HG03558 (cell line): ENCODE results near the gene C14orf132.
"Not testable (repeated sequence)": the region's sequence is repeated elsewhere in the genome, so short reads cannot be mapped to it uniquely, and the experiment has no call there.

ENCODE experiments used
- ATAC-seq: cut with Tn5 transposase; IDR thresholded peaks from one replicate; pipeline ENCODE4 v1.9.1; 2021; ENCODE audit warnings: moderate number of reproducible peaks; ENCODE audit not compliant: unreplicated experiment; ENCODE audit errors: extremely low read depth

The C14orf132 gene

DNA sequence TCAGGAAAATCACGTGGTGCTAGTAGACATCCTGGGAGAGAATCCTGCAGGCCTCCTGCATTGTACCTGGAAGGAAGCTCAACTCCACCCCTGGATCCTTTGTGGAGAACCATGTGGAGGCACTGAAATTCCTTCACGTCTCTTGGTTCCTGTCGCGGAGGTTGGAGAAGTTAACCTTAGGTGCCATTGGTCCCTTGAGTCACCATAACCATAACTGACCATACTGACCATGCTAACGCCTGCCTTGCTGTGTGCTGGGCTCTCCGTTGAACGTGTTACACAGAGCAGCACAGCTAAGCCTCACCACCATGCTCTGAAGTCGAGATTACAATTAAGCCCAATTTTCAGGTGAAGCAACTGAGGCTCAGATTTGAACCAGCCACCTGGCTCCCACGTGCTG lies 18.6 kb downstream of the C14orf132 start:
- no peak for ATAC-seq

DNA sequence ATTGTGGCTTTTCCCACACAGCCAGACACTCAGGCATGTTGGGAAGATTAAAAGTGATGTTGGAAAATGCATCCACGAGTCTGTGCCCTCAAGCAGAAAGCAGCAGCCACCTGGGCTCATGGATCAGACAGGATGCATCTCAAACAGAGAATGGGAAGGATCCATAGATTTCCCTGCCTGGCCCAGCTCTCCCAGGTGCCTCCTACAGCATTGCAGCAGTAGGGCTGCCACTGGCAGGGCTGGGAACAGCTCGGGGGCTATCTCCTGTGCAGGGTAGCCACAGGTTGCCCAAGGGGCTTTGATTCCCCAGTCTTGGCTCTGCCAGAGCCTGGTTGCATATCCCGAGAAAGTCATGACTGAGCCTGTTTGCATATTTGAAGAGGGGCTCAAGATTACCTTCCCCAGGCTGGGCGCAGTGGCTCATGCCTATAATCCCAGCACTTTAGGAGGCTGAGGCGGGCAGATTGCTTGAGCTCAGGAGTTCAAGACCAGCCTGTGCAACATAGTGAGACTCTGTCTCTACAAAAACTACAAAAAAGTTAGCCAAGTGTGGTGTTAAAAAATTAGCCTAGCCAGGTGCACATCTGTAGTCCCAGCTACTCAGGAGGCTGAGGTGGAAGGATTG lies 19.5 kb downstream of the C14orf132 start:
- ATAC-seq: no peak

DNA sequence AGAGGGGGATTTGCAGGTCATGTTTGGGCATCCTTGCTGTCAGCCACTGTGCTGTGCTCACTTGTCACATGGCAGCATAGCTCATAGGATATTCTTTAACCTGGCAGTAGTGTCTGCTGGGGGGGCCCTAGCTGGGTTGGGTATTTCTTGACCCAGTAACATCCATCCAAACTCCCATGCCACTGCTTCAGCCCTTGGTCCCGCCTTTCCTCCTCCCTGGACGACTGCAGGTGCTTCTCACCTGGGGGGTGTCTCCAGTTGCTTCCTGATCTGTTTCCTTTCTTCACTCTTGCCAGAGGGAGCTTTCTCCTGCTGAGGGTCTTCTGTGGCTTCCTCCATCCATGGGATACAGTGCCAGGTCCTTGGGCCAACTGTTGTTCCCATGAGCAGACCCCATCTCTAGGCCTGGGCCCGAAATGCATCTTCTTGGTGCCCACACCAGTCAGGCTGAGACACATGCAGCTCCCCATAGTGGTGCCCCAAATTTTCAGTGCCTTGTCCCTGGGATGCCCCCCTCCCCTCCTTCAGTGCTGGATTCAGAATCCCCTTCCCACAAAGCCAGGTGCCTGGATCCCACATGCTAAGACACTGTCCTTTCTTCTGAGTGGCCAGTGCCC lies 20.5 kb downstream of the C14orf132 start:
- ATAC-seq: no peak

DNA sequence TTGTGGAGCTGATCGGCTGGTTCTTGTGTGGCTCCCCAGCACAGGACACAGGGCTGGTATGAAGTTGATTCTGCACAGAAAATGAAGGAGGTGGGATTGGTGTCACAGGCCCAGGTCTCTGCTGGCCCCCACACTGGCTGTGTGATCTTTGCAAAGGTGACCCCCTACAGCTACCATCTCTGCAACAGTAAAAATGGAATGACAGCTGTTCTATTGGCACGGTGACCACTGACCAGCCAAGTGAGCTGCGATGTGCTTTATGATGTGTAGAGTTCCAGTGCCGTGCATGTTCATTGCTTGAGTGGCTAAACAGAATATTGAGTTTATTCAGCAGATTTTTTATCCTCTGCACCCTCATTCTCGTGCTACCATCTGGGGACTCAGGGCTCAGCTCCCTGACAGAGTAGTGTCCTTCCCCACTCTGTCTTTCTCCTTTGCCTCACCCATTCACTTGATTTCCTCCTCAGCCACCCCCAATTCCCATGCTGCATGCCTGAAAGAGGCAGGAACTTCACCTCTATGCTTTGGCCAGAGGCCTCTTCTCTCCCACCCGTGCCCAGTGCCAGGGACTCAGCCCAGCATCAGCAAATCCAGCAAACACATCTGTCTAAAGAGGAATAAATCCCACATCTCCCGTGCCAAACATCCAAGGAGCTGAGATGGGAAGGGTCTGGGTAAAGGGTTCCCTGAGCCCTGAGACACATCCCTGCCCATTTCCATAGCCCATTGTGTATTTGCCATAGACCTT lies 21.2 kb downstream of the C14orf132 start:
- no peak for ATAC-seq

DNA sequence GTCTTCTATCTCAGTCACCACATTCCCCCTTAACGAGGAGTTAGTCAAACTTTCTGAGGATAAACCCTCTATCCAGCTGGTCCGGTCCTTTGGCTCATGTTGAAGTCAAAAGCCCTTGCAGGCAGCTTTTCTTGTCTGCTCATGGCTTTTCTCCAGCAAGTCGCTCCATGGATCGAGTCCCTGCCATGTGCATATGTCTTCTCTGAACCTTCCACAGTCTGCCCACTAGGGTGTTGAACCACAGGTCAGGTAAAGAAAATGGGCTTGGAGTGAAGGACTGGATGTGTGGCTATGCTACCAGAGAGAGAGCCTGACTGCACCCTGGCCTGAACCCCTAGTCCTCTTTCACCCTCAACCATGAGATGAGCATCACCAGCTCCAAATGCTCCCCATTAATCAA lies 22.8 kb downstream of the C14orf132 start:
- ATAC-seq: no peak

DNA sequence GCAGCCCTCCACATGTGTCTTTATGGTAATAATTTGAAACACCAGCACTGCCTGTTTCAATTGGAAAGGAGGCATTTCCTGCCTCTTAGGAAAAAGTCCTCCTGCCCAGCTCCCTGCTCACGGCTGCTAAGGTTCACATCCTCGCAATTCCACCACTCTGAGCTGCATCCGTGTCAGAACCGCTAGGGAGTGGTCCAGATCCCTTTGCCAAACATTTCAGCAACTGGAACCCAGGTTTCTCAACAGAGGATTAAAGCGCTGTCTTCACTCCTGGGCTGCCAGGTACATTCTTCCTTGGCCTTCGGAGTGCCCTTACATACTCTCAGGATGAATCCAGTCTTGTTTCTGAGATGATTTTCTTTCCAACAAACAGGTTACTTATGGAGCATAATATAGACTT lies 23.3 kb downstream of the C14orf132 start:
- no peak for ATAC-seq

DNA sequence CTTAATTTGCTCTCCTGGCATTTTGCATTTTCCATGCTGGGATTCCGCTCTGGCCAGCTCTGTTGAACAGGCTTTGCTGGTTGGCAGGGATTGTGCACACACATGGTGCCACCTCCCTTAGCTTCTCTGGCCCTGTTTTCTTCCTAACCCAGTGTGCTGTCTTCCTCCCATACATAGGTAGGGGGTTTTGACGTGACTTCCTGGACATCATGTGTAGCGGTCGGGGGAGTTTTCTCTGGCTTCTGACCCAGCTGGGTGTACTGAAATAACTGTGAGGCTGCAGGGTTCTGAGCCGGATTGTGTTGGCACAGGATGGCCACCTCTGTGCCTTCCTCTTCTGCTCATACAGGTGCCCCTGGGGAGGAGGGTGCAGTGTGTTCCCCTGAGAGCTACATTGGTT lies 25.7 kb downstream of the C14orf132 start:
- no peak for ATAC-seq

DNA sequence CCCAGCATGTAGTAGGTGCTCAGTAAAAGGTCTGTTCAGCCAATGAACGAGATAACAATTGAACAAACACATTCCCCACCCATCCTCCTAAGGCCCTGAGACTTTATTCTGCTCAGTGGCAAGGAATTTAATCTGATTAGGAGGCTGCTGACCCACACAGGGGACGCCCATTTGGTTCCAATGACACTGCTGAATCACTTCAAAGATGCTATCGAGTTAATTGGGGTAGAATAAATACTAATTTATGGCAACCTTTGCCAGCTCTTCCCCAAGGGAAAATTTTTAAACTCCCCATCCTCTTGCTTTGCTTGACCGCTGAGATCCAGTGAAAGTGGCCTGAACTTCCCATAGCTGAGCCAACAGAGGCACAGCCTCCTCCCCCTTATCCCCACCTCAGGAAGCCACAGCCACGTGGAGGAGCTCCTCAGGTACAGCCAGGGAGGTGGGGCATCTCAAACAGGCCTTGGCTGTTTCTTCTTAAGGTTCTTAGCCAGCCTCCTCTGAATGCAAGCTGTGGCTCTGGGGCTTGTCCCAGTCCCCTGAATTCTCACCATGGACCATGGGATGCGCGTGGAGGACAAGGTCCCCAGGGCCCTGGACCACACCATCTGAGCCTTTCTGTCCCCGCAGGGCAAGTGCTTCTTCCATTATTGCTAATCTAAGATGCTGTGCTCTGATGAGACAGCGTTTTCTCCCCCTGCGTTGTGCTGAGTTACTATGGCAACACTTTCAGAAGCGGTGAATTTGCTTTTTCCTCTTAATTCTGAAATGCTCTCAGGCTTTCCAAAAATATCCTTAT lies 26.7 kb downstream of the C14orf132 start:
- no peak for ATAC-seq

DNA sequence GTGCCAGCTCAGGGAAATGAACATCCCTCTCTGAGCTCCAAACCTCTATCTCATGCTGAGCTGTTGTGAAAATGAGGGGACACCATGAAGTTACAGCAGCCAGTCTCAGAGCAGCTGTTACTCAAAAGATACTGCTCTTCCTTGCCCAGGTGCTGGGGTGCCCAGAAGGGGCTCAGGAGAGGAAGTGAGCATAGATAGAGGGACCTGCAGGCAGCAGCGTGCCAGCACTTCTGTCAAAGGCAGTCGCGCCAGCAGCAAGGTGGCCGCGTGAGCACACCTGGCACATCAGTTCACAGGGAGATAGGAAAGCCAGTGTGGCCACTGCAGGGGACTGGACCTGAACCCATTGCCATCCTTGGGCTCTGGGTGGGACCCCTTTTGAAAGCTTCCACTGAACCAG lies 27.8 kb downstream of the C14orf132 start:
- ATAC-seq: no peak

DNA sequence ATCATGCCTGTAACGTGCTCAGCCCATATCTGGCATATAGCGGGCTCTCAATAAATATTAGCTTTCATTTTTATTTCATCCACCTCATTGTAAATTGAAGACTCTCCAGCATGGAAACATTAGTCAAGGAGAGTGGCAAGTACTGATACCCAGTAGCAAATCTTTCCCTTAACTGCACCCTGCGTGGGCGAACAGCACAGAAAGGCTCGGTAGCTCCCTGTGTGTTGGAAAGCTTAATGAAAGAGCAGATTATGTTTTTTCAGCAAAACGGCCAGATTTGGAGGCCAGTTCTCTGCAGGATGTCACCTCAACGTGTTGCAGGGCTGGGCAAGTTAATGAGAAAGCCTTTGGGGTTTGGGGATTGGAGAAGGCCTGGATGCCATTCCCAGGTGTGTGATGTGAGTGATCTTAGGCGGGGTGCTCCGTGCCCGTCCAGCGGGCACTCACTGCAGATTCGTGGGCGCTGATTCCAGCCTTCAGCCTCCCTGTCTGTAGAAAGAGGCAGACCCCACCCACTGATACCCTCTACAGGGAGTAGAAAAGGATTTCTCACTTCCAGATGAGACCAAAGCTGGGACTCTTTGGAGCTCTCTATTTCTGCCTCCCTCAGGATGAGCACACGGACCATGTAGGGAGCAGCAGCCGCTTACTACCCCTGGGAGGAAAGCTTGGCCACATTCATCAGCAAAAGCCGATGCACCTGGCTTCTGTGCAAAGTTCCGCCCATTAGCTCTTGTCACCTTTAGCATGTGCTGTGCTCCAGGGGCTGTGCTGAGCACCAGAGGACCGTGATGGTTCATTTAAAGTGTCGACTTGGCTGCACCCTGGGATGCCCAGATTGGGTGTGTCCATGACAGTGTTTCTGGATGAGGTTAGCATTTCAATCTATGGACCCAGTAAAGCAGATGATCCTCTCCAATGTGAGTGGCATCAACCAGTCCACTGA lies 29.1 kb downstream of the C14orf132 start:
- ATAC-seq: no peak

DNA sequence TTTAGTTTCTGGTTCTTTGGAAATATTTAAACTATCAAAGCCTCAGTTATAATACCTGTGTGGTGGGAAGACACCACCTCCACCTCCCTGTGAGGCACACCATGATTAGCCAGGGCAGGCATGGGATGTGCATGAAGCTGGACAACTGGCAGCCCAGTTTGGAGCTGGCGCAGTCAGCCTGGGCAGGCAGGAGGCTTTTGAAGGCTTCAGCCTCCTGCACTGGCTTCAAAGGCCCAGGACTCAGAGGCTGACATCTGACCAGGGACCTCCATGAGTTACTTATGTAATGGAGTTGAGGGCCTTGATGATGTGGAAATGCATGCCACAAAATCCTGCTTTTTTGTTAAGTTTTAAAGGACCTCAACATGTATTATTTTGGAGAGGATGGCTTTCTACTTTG lies 30.3 kb downstream of the C14orf132 start:
- ATAC-seq: no peak

DNA sequence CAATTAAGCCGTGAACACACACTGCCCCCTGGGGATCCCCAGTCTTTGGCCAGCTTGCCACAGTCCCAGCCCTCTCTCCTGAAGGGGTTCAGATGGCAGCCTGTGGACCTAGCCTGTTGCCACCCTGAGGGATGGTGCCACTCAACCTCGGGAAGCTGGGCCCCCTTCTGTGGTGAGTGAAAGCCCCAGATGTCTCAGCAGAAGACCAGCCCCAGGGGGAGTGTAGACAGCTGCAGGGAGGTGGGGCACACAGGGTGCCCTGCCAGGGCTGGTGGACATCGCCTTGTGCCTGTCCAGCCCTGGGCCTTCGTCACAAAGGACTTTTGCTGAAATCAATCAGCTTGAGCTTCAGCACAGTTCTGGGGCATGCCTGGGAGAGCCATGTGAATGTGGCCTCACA lies 32.4 kb downstream of the C14orf132 start:
- no peak for ATAC-seq

DNA sequence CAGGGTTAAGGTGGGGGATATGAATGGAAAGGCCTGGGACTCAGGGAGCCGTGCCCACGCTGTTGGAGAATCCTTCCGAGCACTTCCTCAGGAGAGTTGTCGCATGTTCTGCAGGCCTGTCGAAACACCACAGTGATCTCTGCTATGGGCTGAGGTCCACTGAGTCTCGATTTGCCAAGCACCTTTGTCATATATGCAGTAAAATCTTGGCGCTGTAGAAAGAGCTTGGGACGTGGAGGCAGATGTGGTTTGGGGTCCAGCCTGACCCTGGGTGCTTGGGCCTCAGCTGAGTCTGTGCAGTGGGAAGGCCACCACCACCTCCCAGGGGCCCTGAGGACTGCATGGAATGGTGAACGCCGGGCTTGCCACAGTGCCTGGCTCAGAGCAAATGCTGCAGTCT lies 32.9 kb downstream of the C14orf132 start:
- ATAC-seq: no peak

DNA sequence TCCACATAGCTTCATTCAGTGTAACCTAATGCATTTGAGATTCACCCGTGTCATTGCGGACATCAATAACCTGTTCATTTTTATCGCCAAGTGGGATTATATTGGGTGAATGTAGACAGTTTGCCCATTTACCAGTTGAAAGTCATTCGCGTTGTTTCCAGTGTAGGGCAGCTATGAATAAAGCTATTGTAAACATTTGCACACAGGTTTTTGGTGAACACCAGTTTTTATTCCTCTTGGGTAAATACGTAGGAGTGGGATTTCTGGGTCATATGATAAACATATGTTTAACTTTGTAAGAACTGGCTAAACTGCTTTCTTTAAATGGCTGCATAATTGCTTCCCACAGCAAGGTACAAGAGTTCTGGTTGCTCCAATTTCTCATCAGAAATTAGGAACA lies 33.6 kb downstream of the C14orf132 start:
- no peak for ATAC-seq

DNA sequence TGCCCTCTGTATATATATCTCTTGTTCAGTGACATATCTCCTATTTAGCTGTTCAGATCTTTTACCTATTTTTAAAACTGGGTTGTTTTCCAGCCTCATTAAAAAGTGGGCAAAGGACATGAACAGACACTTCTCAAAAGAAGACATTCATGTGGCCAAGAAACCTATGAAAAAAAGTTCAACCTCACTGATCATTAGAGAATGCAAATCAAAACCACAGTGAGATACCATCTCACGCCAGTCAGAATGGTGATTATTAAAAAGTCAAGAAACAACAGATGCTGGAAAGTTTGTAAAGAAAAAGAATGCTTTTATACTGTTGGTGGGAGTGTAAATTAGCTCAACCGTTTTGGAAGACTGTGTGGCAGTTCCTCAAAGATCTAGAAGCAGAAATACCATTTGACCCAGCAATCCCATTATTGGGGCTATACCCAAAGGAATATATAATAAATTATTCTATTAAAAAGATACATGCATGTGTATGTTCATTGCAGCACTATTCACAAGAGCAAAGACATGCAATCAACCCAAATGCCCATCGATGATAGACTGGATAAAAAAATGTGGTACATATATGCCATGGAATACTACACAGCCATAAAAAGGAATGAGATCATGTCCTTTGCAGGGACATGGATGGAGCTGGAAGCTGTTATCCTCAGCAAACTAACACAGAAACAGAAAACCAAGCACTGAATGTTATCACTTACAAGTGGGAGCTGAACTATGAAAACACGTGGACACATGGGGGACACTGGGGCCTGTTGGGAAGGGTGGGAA lies 34.3 kb downstream of the C14orf132 start:
- ATAC-seq: not testable (repeated sequence)

DNA sequence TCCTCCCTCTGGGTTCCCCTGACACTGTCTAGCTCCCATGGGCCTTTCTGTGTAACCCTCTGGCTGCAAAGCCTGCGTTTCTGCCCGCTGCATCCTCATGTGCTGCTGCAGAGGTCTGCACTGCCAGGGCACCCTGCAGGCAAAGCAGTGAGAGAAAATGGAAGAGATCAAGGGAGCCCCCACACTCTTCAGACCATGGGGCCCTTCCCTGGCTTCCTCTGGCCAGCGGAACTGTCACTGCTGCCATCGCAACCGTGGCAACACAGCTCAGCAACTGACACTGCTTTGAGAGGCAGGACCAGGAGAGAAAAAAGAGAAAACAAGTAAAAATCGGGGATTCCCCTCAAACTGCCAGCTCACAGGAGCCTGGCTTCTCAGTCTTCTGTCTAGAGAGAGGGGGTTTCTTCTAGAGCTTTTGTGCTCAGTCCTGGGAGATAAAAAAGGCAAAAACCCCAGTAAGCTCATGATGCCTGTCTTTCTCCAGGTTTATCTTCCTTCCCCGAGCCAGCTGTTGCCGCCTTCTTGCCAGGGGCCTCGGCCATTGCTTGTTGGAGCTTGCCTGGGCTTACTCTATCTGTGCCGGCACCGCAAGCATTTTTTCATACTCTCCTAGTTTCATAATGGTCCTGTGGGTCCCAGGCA lies 38.9 kb downstream of the C14orf132 start:
- no peak for ATAC-seq

DNA sequence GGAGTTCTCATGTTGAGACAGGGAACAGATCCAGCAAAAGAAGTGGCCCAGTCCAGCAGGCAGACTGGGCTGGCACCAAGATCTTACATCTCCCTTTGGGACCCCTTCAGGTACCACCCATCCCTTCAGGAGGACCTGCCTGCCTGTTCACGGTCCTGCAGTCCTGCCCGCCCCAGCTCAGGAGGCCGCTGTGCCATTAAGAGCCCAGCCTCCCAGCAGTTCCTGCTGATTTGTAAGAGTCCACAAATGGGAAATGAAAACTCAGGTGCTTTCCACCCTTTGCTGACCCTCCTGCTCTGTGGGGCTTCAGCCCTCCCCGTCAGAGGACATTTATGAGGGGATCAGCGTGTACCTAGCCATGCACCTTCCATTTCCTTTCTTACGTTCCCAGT lies 39.5 kb downstream of the C14orf132 start:
- no peak for ATAC-seq

DNA sequence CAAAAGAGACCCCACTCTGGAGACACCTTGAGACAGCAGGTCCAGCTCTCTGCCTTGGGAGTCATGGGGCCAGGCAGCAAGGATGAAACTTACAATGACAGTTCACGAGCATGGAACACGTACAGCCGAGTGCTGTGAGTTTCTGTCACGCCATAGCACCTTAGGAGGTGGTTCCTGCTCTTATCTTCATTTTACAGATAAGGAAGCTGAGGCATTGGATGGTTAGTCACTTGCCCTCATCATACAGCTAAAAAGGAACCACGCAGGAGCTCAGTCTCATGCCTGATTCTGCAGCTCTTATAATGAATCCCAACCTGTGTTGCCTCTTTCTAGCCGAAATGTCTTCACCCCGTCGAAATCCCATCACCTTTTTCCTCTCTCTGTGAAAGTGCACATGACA lies 39.9 kb downstream of the C14orf132 start:
- no peak for ATAC-seq

DNA sequence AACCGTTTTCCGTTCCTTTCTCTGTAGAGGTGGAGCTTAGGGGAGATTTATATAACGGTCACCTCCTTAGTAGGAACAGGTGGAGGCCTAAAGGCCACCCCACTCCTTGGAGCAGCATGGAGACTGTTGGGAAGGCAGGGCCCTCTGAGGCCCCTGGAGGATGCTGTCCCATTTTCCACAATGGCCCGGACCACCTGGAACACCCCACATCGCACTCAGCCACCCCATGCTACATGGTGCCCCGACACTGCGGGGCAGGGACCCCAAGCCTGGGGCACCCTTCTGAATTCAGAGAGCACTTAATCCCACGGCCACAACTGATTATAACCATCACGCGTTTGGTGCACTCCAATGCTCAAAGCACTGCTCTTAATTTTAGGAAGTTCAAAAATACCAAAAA lies 41.4 kb downstream of the C14orf132 start:
- ATAC-seq: no peak
